GM12801 (cell line): Measurements from ENCODE around the gene TAX1BP3.

Experiments
- CTCF ChIP-seq: IDR thresholded peaks from one replicate; pipeline ENCODE4 v1.5.1; 2011; ENCODE audit warnings: control low read depth; ENCODE audit not compliant: insufficient read length; ENCODE audit errors: extremely low read depth

Gene TAX1BP3

GRCh38 chr17:3672571-3672970, 4.2 kb upstream of the TAX1BP3 start:
- no peak for TF ChIP-seq CTCF

GRCh38 chr17:3669548-3669947, 1.2 kb upstream of the TAX1BP3 start:
- no peak for TF ChIP-seq CTCF

GRCh38 chr17:3669085-3669347, 638 bp upstream of the TAX1BP3 start:
- TF ChIP-seq CTCF, result no peak

- TF ChIP-seq CTCF, result no peak
Observed at GRCh38 chr17:3667366-3668278, 756 bp downstream of the TAX1BP3 start.

- TF ChIP-seq CTCF, result no peak
Observed at GRCh38 chr17:3666516-3666915, 1.9 kb downstream of the TAX1BP3 start.

DNA sequence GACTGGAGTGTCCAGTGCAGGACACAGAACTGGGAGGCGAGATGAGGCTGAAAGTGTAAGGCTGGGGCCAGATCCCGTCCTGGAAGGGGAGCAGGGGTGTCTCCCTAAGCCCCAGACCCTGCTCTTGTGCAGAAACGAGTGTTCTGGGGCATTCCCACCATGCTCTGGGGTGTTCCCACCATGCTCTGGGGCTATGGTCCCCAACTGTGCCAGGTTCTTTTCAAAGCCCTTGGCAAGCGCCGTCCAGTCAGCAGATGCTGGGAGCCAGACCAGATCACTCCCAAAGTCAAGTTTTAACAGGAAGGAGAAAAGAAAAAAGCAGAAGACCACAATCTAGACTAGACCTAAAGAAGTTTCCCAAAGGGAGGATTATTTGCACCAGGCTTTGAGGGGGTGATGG, 2.5 kb downstream of the TAX1BP3 start:
- TF ChIP-seq CTCF, result no peak

- no peak for TF ChIP-seq CTCF
Observed at GRCh38 chr17:3663102-3664011, 5.0 kb downstream of the TAX1BP3 start.
